Endothelial cell of umbilical vein (primary cell): ENCODE results near the gene HPSE2. TPM values are rescaled to one million over a fixed set of nuclear protein-coding genes. Genes with fewer than 3 reads are reported as not detected.

Experiments used
- BruUV-seq: library from RNA; stranded (reverse); fragments of 400-500 nt; replicated peaks from 2 replicates; lab custom pipeline; 2021; lab: Mats Ljungman, UMichigan
- CTCF ChIA-PET: fragments of 300-600, 350-600 bp; sonication (Branson Sonifier 250); formaldehyde crosslinking; loops from one replicate; lab custom pipeline; 2021; ENCODE audit warnings: antibody characterized with exemption, inconsistent platforms; lab: Charles Lee
- POLR2A ChIA-PET: fragments of 300-600, 350-600 bp; sonication (Branson Sonifier 250); formaldehyde crosslinking; loops from one replicate; lab custom pipeline; 2021; ENCODE audit warnings: antibody characterized with exemption, inconsistent platforms; lab: Charles Lee
- DNase-seq: peaks from one replicate; pipeline ENCODE4 v3.0.0-alpha.2; 2011; ENCODE audit warnings: low read depth, low spot score
- FAIRE-seq: peaks from 2 replicates; lab custom pipeline; 2011; peaks lifted over from hg19 to GRCh38; lab: Jason Lieb, UNC
- H2AFZ ChIP-seq: 2 replicates; pipeline ENCODE4 v1.6.0; 2012; ENCODE audit warnings: low read depth, low read length, control low read depth, inconsistent platforms
- H3K27ac ChIP-seq: 2 replicates; pipeline ENCODE4 v1.5.1; 2011; ENCODE audit warnings: low read depth, mild to moderate bottlenecking, control low read depth, low read length, moderate library complexity; ENCODE audit not compliant: insufficient read depth
- H3K27me3 ChIP-seq, 2 experiments: 2 replicates each; pipeline versions ENCODE4 v1.6.0 to v1.6.1; 2011; ENCODE audit warnings: low read length in 2 of 2, mixed read lengths in 1 of 2; ENCODE audit not compliant: control insufficient read depth in 2 of 2, insufficient read depth in 2 of 2
- H3K36me3 ChIP-seq, 2 experiments: 2 replicates in 1 of 2; 3 replicates in 1 of 2; pipeline ENCODE4 v1.5.1; 2011; ENCODE audit warnings: low read length in 2 of 2, mild to moderate bottlenecking in 1 of 2, moderate library complexity in 1 of 2; ENCODE audit not compliant: control insufficient read depth in 2 of 2, insufficient read depth in 2 of 2; ENCODE audit errors: extremely low read depth in 1 of 2
- H3K4me1 ChIP-seq: 3 replicates; pipeline ENCODE4 v1.5.1; 2011; ENCODE audit warnings: mild to moderate bottlenecking, low read length; ENCODE audit not compliant: control insufficient read depth, insufficient read depth; ENCODE audit errors: extremely low read depth
- H3K4me2 ChIP-seq: 2 replicates; pipeline ENCODE4 v1.6.1; 2011; ENCODE audit warnings: low read length, control low read depth, mixed read lengths; ENCODE audit not compliant: insufficient read depth
- H3K4me3 ChIP-seq, 3 experiments: fragments of 200-600 bp in 1 of 3; sonication (generic), shearing (Covaris generic) in 1 of 3; replicated peaks in 1 of 3; 2 replicates each; pipeline ENCODE4 v1.5.1; 2011 to 2016; ENCODE audit warnings: control low read depth in 3 of 3, low read length in 3 of 3, mild to moderate bottlenecking in 2 of 3, inconsistent platforms in 1 of 3, low read depth in 1 of 3, moderate library complexity in 1 of 3; ENCODE audit not compliant: insufficient read depth in 1 of 3
- H3K79me2 ChIP-seq: 2 replicates; pipeline ENCODE4 v1.6.0; 2012; ENCODE audit warnings: low read length, inconsistent platforms; ENCODE audit not compliant: control insufficient read depth, insufficient read depth
- H3K9ac ChIP-seq: replicated peaks from 2 replicates; pipeline ENCODE3; 2011; ENCODE audit warnings: low read length, control low read depth; ENCODE audit not compliant: insufficient read depth; ENCODE audit errors: extremely low read depth
- H3K9me1 ChIP-seq: replicated peaks from 3 replicates; pipeline ENCODE4 v1.6.0; 2011; ENCODE audit warnings: mild to moderate bottlenecking, low read length; ENCODE audit not compliant: control insufficient read depth, insufficient read depth; ENCODE audit errors: extremely low read depth
- H3K9me3 ChIP-seq: replicated peaks from 2 replicates; pipeline ENCODE4 v1.5.1; 2012; ENCODE audit warnings: low read length, inconsistent platforms; ENCODE audit not compliant: control insufficient read depth, insufficient read depth
- H4K20me1 ChIP-seq: replicated peaks from 2 replicates; pipeline ENCODE3; 2011; ENCODE audit warnings: mild to moderate bottlenecking, low read length; ENCODE audit not compliant: control insufficient read depth, insufficient read depth; ENCODE audit errors: extremely low read depth
- CTCF ChIP-seq, 2 donors: IDR thresholded peaks; 1 replicate in 1 of 2; 2 replicates in 1 of 2; pipeline ENCODE4 v1.5.1; 2011; ENCODE audit warnings: low read length in 2 of 2, mild to moderate bottlenecking in 2 of 2, moderate library complexity in 2 of 2, control low read depth in 1 of 2, inconsistent platforms in 1 of 2, low read depth in 1 of 2; ENCODE audit not compliant: insufficient read depth in 1 of 2; ENCODE audit errors: extremely low read depth in 1 of 2
- EZH2 ChIP-seq: IDR thresholded peaks from 2 replicates; pipeline ENCODE4 v1.6.1; 2012; ENCODE audit warnings: borderline replicate concordance, low read depth, mild to moderate bottlenecking, moderate library complexity, low read length, inconsistent platforms; ENCODE audit not compliant: severe bottlenecking
- FOS ChIP-seq: IDR thresholded peaks from 2 replicates; pipeline ENCODE4 v1.6.1; 2011; ENCODE audit warnings: mild to moderate bottlenecking, low read length, moderate library complexity, borderline replicate concordance; ENCODE audit not compliant: insufficient read depth
- GATA2 ChIP-seq: IDR thresholded peaks from 2 replicates; pipeline ENCODE4 v1.7.0; 2011; ENCODE audit warnings: low read depth, mild to moderate bottlenecking, moderate library complexity, mixed read lengths, low read length; ENCODE audit not compliant: insufficient read length, insufficient read depth
- JUN ChIP-seq: IDR thresholded peaks from 2 replicates; pipeline ENCODE4 v1.6.1; 2011; ENCODE audit warnings: borderline replicate concordance, low read depth; ENCODE audit not compliant: insufficient read length, insufficient read depth
- MYC ChIP-seq: IDR thresholded peaks from one replicate; pipeline ENCODE4 v1.6.1; 2011; ENCODE audit warnings: mild to moderate bottlenecking, low read depth, low read length
- POLR2A ChIP-seq: IDR thresholded peaks from 2 replicates; pipeline ENCODE4 v1.6.1; 2012; ENCODE audit warnings: low read depth, mild to moderate bottlenecking, control low read depth, low read length
- POLR2AphosphoS5 ChIP-seq: IDR thresholded peaks from 2 replicates; pipeline ENCODE4 v1.6.1; 2012; ENCODE audit warnings: low read depth, mild to moderate bottlenecking, control low read depth, low read length, moderate library complexity; ENCODE audit not compliant: insufficient read depth
- dilution Hi-C: fragments of 300-500 bp; cut with MboI; formaldehyde crosslinking; loops from one replicate; pipeline ENCODE4 v1.15.0; 2019; ENCODE audit warnings: low sequenced_read_pairs; ENCODE audit not compliant: extremely low pct_ligation_motif_present
- intact Hi-C: fragments of 100-400 bp; cut with micrococcal nuclease; formaldehyde crosslinking; loops from one replicate; pipeline ENCODE4 v1.10.0; 2022
- polyA plus RNA-seq, 4 experiments: library from polyadenylated mRNA; depleted of rRNA in 3 of 4; stranded (reverse) in 3 of 4; unstranded in 1 of 4; fragments of >200 nt; gene quantifications; 2 replicates each; pipeline versions ENCODE4 v1.2.1 to v1.2.3, GENCODE V29; 2011 to 2012; ENCODE audit warnings: missing spikeins in 1 of 4
- total RNA-seq: library from RNA; stranded (reverse); gene quantifications from 2 replicates; pipeline ENCODE4 v1.2.3, GENCODE V29; 2021
- TF ChIP-seq, protein P1 (sequence below): IDR thresholded peaks from 2 replicates; pipeline ENCODE4 v1.6.1; 2011; ENCODE audit not compliant: insufficient read depth, insufficient read length

HPSE2 gene
- total and polyA plus RNA-seq, 2 donors (not counting 3 experiments of a cell fraction or from before 2014, with no cell fraction given) = not detected

DNA sequence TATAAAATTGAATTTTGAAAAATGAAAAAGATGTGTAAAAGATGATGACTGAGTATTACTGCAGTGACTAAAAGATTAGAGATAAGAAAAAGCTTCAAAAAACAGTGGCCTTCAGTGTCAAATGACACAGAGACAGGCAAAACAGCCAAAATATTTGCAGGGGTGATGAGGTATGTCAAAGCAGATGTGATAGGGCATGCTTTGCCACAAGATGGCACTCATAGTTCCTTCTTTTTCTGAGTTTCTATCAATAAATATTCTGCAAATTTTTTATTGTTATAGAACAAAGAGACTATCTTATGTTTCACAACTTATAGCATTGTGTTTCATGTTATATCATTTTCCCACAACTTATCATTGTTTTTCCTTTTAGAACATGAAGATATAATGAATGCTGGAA lies 444.8 kb downstream of the HPSE2 start:
- POLR2A ChIA-PET = no interaction called here
- no TSS peak for BruUV-seq
- intact Hi-C loops (no loop called here), dilution Hi-C loops (no loop called here)
- H3K27me3 ChIP-seq = no peaks in the 10 kb centered on the region
- FAIRE-seq = no peak
- H3K9me3 ChIP-seq = no peaks in the 10 kb centered on the region
- TF ChIP-seq GATA2 (no peak), CTCF (IDR thresholded peaks at IDR 0.05; ENCODE audit: extremely low read depth in 1 of 2, insufficient read depth in 1 of 2, low read depth in 1 of 2, low read length in 2 of 2) (no peak), POLR2A (no peak), FOS (no peak), JUN (no peak), EZH2 (no peak), MYC (no peak), POLR2AphosphoS5 (no peak)
- TF ChIP-seq, protein P1, sequence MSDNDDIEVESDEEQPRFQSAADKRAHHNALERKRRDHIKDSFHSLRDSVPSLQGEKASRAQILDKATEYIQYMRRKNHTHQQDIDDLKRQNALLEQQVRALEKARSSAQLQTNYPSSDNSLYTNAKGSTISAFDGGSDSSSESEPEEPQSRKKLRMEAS = no peak
- H3K9me1 ChIP-seq = no peaks in the 10 kb centered on the region
- no peak for DNase-seq
- H4K20me1 ChIP-seq = no peaks in the 10 kb centered on the region
- no peaks in the 10 kb centered on the region for H3K79me2 ChIP-seq
- CTCF ChIA-PET = no interaction called here
- H3K4me1 ChIP-seq = no peaks in the 10 kb centered on the region
- H3K36me3 ChIP-seq = no peaks in the 10 kb centered on the region
- no peak overlapping the region for H2AFZ ChIP-seq
- no peak overlapping the region for H3K4me3 ChIP-seq
- H3K27ac ChIP-seq = no peak overlapping the region
- H3K4me2 ChIP-seq = no peak overlapping the region
- H3K9ac ChIP-seq = no peak overlapping the region
